GM18519 (cell line): Measurements from ENCODE around the gene RALGAPA2.

Experiments
- ATAC-seq: cut with Tn5 transposase; IDR thresholded peaks from one replicate; pipeline ENCODE4 v1.9.1; 2021; ENCODE audit warnings: mild to moderate bottlenecking, moderate library complexity; ENCODE audit not compliant: unreplicated experiment, low FRiP score

RALGAPA2 gene

GRCh38 chr20:20447196-20447595, 265.2 kb downstream of the RALGAPA2 start:
- ATAC-seq: no peak

DNA sequence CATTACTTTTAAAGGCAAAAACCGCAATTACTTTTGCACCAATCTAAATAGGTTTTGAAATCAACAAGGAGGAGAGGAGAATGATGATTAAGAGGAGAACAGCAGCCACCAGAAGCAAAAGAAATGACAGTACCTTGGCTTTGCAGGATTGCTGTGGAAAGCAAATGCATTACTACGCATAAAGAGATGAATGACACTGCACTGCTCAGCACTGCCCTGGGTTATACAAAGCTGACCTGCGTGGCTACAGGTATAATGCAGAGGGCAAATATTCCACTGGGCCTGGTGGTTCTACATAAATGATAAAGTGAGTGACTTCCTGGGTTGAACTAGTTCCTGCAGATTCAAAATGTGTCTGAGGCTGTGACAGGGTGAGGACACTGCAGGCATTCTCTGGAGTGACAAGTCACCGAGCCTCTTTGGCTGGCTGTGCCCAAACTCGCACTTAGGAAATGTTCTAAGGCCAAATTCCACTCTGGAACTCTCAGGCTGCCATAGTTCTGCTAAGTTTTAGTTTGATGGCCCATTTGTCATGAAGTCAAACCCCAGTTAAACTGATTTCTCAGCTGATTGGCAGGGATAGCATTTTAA, 265.9 kb downstream of the RALGAPA2 start:
- ATAC-seq: no peak

GRCh38 chr20:20446001-20446400, 266.4 kb downstream of the RALGAPA2 start:
- ATAC-seq: no peak

- no peak for ATAC-seq
Measured at GRCh38 chr20:20443504-20443903, 268.9 kb downstream of the RALGAPA2 start.

DNA sequence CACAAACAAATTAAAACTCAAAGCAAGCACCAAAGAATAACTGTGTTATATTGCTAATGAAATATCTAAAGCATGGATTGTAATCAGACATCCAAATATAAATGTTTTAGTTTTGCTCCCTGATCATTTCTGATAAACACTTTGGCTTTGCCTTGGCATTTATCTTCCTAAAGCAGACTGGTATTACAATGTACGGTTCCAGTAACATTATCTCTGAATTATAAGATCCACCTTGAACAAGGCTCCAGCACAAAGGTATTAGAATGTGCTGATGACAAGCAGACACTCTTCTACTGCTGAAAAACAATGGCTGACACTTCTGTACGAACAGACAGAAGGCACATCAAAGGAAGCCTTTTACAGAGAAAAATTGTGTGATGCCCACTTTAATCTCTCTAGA, 270.0 kb downstream of the RALGAPA2 start:
- ATAC-seq: no peak

GRCh38 chr20:20440886-20441658, 271.4 kb downstream of the RALGAPA2 start:
- no peak for ATAC-seq

DNA sequence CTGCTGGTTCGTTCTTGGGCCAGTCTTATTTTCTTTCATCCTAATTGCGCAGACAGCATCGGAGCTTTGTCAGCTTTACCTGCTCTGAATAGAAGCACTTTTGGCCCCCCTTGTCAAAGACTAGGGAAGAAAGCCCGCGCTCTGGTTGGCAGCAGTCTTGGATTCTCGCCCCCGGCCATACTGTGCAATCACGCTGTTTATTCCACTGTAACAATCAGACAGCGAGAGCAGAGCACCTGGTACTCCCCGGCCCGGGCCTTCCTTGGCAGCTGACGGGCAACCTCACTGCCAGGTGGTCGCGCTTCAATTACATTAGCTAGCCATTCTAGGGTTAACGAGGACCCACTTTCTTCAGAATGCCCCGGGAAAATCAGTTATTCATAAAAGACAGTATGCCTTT, 272.0 kb downstream of the RALGAPA2 start:
- ATAC-seq: no peak

DNA sequence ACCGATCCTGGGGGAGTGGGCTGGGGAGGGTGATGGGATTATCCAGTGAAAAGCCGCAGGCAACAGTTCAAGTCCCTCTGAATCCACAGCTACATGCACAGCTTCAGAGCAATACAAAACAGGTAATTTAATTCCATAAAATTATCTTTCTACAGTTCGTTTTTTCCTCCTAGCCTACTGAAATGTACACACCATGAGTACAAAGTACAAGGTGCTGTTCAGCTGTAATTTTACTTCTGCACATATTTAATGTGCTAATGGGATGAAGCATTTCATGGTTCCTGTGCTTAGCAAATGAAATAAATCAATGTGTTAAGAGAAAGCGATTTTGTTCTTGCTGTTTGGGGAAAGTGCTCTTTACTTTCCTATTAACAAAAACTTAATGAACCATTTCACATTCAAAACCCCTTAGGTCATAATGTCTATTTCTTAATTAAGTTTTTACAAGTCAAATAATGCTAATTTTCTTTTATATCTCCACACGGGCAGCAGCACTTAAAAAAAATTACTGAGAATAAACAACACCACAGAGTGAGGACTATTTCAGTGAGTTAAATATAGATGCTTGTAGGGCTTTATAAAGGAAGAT, 272.7 kb downstream of the RALGAPA2 start:
- no peak for ATAC-seq

DNA sequence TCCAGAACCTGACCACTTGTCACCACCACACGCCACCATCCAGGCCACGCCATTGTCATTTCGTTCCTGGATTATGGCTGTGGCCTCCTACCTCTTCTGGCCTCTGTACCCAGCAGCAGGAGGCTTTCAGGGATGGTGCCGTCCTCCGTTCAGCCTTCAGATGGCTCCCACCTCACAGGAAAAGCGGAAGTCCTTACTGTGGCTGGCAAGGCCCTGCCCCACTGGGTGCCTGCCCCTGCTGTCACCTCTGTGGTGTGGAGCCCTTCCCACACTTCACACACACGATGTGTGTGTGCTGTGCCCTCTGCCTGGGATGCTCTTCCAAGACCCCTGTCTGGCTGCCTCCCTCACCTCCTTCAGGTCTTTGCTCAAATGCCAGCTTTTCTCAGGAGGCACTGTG, 275.1 kb downstream of the RALGAPA2 start:
- no peak for ATAC-seq

DNA sequence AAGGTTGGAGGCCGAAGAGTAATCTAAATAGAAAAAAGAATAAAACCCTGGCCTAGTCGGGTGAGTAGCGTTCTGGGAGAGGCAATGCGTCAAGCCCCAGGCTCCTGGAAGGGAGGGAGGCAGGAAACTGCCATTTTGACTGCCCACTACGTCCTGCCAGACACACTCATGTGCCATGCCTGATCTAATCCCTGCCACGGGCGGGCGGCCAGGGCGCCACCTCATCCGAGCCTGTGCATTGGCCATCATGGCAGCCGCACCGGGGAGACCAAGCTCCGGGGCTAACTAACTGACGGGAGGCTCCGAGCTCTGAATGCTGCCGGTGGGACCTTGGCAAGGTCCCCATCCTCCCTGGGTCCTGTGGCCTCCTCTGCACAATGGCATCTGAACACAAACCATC, 275.8 kb downstream of the RALGAPA2 start:
- ATAC-seq: no peak

GRCh38 chr20:20435453-20435852, 277.0 kb downstream of the RALGAPA2 start:
- no peak for ATAC-seq

- no peak for ATAC-seq
Measured at GRCh38 chr20:20432618-20433286, 279.7 kb downstream of the RALGAPA2 start.

GRCh38 chr20:20430066-20430465, 282.4 kb downstream of the RALGAPA2 start:
- no peak for ATAC-seq

DNA sequence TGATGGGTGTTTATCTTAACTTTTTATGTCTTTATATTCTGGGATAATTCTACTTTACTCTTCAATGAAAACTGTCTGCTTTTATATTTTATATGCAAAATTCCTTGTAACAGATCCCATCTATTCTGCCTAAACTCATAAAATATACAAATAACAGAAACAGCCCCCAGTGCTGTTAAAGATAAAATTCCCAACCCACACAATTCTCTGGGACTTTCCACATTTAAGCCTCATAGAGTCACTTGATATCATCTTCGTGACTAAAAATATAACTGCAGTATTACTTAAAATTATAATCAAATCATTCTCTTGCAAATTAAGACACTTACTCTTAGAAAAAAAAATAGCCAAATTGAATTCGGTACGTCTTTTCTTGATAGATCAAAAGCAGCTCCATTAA, 284.4 kb downstream of the RALGAPA2 start:
- ATAC-seq: no peak

GRCh38 chr20:20427227-20427864, 285.1 kb downstream of the RALGAPA2 start:
- ATAC-seq: no peak

GRCh38 chr20:20426655-20426907, 285.9 kb downstream of the RALGAPA2 start:
- no peak for ATAC-seq

DNA sequence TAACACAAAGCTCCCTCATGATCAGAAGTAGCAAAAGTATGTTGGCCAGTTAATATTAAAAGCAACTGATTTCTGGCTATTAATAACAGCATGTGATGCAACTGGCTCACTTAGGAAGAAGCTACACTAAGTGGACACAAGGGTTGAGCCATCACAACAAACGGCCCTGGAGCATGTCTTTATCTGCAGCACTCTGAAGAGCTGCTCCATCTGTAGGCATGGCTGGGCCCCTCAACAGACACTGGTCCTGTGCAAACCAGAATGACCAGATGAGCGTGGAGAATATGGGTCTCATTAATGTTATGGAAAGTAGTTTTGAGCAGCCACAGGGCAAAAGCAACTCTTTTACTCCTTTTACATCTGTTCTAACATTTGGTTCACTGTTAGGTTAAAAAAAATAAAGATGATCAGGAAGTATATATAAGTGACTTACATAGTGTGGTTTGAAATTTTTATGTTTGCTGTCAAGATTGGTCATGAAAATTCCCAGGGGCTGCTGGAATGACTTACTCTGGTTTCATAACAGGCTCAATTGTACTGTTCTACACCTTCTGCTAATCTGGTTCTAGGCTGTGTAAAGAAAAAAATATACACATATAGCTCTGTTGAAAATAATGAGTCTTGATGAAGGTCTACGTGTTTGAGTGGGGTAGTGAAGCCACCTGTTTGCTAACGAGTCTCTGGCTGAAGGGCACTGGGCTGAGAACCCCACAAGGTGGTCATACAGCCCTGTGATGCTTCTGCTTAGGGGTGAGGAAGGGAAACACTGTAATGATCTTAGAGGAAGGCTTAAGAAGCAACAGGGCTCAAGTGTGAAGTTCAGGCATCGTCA, 286.4 kb downstream of the RALGAPA2 start:
- no peak for ATAC-seq

DNA sequence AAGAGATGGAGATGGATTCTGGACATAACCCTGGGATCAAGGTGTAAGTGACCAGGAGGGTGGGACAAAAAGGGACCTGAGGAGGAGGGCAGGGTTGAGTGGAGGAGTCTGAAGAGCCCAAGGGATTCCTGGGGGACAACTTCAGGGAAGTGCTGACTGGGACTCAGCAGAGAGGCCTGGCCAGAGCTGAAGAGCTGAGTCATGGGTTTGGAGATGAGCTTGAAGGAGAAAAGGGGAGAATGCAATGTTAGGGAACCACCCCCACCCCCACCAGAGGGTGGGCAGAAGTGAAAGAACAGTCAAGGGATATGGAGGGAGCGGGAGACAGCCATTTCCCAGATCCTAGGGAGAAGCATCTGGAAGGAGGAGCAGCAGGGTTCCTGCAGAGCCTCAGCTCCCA, 289.3 kb downstream of the RALGAPA2 start:
- no peak for ATAC-seq

- no peak for ATAC-seq
Measured at GRCh38 chr20:20417876-20418676, 294.4 kb downstream of the RALGAPA2 start.

DNA sequence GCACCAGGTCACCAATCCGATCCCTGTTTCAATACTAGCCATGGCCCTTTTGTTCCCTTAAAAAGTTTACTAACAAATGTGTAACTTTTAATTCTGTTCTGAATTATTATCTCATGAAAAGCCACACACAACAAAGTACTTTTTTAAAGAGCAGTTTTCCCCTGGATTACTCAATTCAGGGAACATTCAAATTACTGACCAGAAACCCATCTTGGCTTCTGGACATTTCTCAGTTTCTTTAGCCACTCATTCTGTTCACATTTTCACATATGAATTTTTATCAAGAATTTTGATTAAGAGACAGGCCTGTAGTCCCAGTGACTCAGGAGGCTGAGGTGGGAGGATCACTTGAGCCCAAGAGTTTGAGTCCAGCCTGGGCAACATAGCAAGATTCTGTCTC, 297.1 kb downstream of the RALGAPA2 start:
- ATAC-seq: no peak
